RWPE2 (cell line): Measurements from ENCODE around the gene ARID2.

Experiments
- ATAC-seq: fragments of 200-7000 bp; cut with Tn5 transposase; 3 replicates; pipeline ENCODE4 v1.9.1; 2021; ENCODE audit warnings: low read depth
- DNase-seq: peaks from one replicate; pipeline ENCODE4 v3.0.0-alpha.2; 2020; ENCODE audit warnings: low spot score
- H3K27ac ChIP-seq: fragments of 450-650 bp; 2 replicates; pipeline ENCODE4 v1.5.1; 2017; ENCODE audit warnings: mild to moderate bottlenecking; ENCODE audit not compliant: poor library complexity, severe bottlenecking
- H3K27me3 ChIP-seq: fragments of 250-450 bp; sonication (Bioruptor Pico); 2 replicates; pipeline ENCODE4 v1.5.1; 2021; ENCODE audit warnings: mild to moderate bottlenecking, moderate library complexity; ENCODE audit not compliant: insufficient read depth, poor library complexity, severe bottlenecking
- H3K36me3 ChIP-seq: fragments of 250-450 bp; sonication (Bioruptor Pico); 2 replicates; pipeline ENCODE4 v1.5.1; 2020; ENCODE audit warnings: low read depth, mild to moderate bottlenecking, moderate library complexity
- H3K4me1 ChIP-seq: fragments of 250-450 bp; sonication (Bioruptor Pico); 2 replicates; pipeline ENCODE4 v1.5.1; 2021; ENCODE audit warnings: mild to moderate bottlenecking, moderate library complexity; ENCODE audit not compliant: insufficient read depth, poor library complexity, severe bottlenecking
- H3K4me3 ChIP-seq: fragments of 250-450 bp; sonication (Bioruptor Pico); 2 replicates; pipeline ENCODE4 v1.5.1; 2021; ENCODE audit warnings: mild to moderate bottlenecking, moderate library complexity; ENCODE audit not compliant: severe bottlenecking
- H3K9me3 ChIP-seq: fragments of 250-450 bp; sonication (Bioruptor Pico); 2 replicates; pipeline ENCODE4 v1.5.1; 2021; ENCODE audit warnings: mild to moderate bottlenecking, moderate library complexity; ENCODE audit not compliant: severe bottlenecking
- CTCF ChIP-seq: fragments of 450-650 bp; IDR thresholded peaks from one replicate; pipeline ENCODE4 v1.5.1; 2017; ENCODE audit warnings: mild to moderate bottlenecking, moderate library complexity; ENCODE audit not compliant: poor library complexity, severe bottlenecking

The ARID2 gene

GRCh38 chr12:45803111-45803510 is 73.6 kb downstream of the ARID2 start:
- DNase-seq, result no peak
- no peaks in the 10 kb centered on the region for H3K4me1 ChIP-seq
- H3K27me3 ChIP-seq, result no peaks in the 10 kb centered on the region
- no peak overlapping the region for H3K27ac ChIP-seq
- H3K36me3 ChIP-seq, result no peaks in the 10 kb centered on the region
- TF ChIP-seq CTCF, result no peak
- ATAC-seq, result no peak
- H3K4me3 ChIP-seq, result no peak overlapping the region
- H3K9me3 ChIP-seq, result no peaks in the 10 kb centered on the region

DNA sequence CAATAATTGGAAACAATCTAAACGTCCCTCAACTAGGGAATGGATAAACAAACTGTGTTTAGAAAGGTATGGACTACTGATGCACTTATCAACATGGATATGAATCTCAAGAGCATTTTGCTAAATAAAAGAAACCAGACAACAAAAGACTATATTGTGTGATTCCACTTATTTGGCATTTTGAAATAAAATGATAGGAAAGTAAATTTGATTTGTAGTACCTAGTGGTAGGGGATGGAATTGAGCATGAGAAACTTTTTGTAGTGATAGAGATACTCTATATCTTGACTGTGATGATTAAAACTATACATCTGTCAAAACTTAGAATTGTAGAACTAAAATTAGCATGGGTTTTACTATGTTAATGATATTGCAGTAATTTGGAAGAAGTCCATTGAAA is 87.1 kb downstream of the ARID2 start:
- Histone ChIP-seq H3K27ac (no peak overlapping the region), H3K36me3 (peaks cover 29% of the 10 kb centered on the region), H3K9me3 (peaks cover 1% of the 10 kb centered on the region), H3K4me1 (no peaks in the 10 kb centered on the region), H3K27me3 (no peaks in the 10 kb centered on the region), H3K4me3 (no peak overlapping the region)
- DNase-seq (no peak), ATAC-seq (no peak)
- no peak for TF ChIP-seq CTCF

- ATAC-seq, result no peak
- Histone ChIP-seq H3K27ac (no peak overlapping the region), H3K4me3 (no peak overlapping the region), H3K36me3 (peaks cover 17% of the 10 kb centered on the region), H3K4me1 (no peaks in the 10 kb centered on the region), H3K9me3 (no peaks in the 10 kb centered on the region), H3K27me3 (no peaks in the 10 kb centered on the region)
- DNase-seq, result no peak
- no peak for TF ChIP-seq CTCF
Measured at GRCh38 chr12:45827974-45828373, 98.5 kb downstream of the ARID2 start.

DNA sequence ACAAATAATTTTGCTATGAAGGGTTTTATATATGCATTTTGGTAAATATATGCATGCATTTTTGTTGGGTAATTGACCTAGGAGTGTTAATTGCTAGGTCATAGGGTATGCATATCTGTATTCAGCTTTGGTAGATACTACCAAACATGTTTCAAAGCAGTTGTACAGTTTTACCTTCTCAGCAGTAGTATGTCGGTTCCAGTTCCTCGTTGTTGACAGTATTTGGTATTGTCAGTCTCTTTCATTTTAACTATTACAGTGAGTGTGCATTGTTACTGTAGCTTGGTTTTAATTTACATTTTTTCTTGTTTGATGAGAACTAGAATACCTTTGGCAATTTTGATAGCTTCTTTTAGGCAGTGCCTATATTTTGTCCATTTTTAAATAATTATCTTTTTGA is 98.9 kb downstream of the ARID2 start:
- peaks cover 15% of the 10 kb centered on the region for H3K36me3 ChIP-seq
- H3K9me3 ChIP-seq, result no peaks in the 10 kb centered on the region
- no peak overlapping the region for H3K4me3 ChIP-seq
- DNase-seq (no peak), ATAC-seq (no peak)
- no peaks in the 10 kb centered on the region for H3K27me3 ChIP-seq
- H3K4me1 ChIP-seq, result no peaks in the 10 kb centered on the region
- no peak overlapping the region for H3K27ac ChIP-seq
- no peak for TF ChIP-seq CTCF

DNA sequence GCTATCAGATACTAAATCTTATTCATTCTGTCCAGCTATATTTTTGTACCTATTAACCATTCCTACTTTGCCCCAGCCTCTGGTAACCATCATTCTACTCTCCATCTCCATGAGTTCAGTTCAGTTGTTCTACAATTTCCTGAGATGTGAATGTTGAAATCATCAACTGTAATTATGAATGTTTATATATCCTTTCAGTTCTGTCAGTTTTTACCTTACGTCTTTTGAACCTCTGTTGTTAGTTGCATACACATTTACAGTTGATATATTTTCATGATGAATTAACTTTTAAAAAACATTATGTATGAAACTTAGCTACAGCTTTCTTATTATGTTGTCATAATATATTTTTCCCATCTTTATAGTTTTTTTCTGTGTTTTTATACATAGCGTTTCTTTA is 102.1 kb downstream of the ARID2 start:
- peaks cover 12% of the 10 kb centered on the region for H3K36me3 ChIP-seq
- DNase-seq, result no peak
- no peaks in the 10 kb centered on the region for H3K9me3 ChIP-seq
- no peak for ATAC-seq
- H3K27me3 ChIP-seq, result no peaks in the 10 kb centered on the region
- no peak overlapping the region for H3K4me3 ChIP-seq
- TF ChIP-seq CTCF, result no peak
- H3K27ac ChIP-seq, result no peak overlapping the region
- H3K4me1 ChIP-seq, result no peaks in the 10 kb centered on the region
